Esophagus muscularis mucosa (tissue), 4 donors: ENCODE results near the gene CELSR1. TPM values are rescaled to one million over a fixed set of nuclear protein-coding genes. Genes with fewer than 3 reads are reported as not detected.

Experiments used
- DNase-seq: peaks from one replicate; pipeline ENCODE4 v3.0.0-alpha.2; 2017; ENCODE audit errors: extremely low spot score
- H3K27ac ChIP-seq, 4 donors: fragments of 200-600 bp; sonication (generic); replicated peaks in 1 of 4; 1 replicate in 3 of 4; 2 replicates in 1 of 4; pipeline ENCODE4 v1.5.1; 2016 to 2019; ENCODE audit warnings: mild to moderate bottlenecking in 1 of 4
- H3K27me3 ChIP-seq, 4 donors: fragments of 200-600 bp; sonication (generic); one replicate each; pipeline versions ENCODE4 v1.5.1 to v1.6.0; 2016 to 2019
- H3K36me3 ChIP-seq, 4 donors: fragments of 200-600 bp; sonication (generic); one replicate each; pipeline ENCODE4 v1.5.1; 2016 to 2019
- H3K4me1 ChIP-seq, 4 donors: fragments of 200-600 bp; sonication (generic); one replicate each; pipeline ENCODE4 v1.5.1; 2016 to 2019
- H3K4me3 ChIP-seq, 4 donors: fragments of 200-600 bp; sonication (generic); 1 replicate in 2 of 4; 2 replicates in 2 of 4; pipeline ENCODE4 v1.5.1; 2016 to 2019; ENCODE audit warnings: mild to moderate bottlenecking in 4 of 4, moderate library complexity in 1 of 4
- H3K9me3 ChIP-seq, 4 donors: fragments of 200-600 bp; sonication (generic); 1 replicate in 3 of 4; 2 replicates in 1 of 4; pipeline ENCODE4 v1.5.1; 2016 to 2019
- EP300 ChIP-seq: sonication (generic); formaldehyde crosslinking; IDR thresholded peaks from one replicate; pipeline ENCODE4 v1.6.1; 2017; ENCODE audit warnings: antibody characterized with exemption
- POLR2A ChIP-seq: fragments of 450-650 bp; IDR thresholded peaks from one replicate; pipeline ENCODE4 v1.6.1; 2017; ENCODE audit warnings: antibody characterized with exemption, moderate library complexity, mild to moderate bottlenecking, low read depth
- POLR2AphosphoS5 ChIP-seq, 2 donors: sonication (generic); formaldehyde crosslinking; IDR thresholded peaks; one replicate each; pipeline ENCODE4 v1.6.1; 2017; ENCODE audit warnings: antibody characterized with exemption in 2 of 2
- WGBS: methylation state at CpG from one replicate; pipeline ENCODE4 v1.1.5; 2018; 5-methylcytosine and 5-hydroxymethylcytosine counted together
- intact Hi-C: fragments of 100-400 bp; cut with DNase I; formaldehyde crosslinking; loops from one replicate; pipeline ENCODE4 v1.15.1; 2023
- total RNA-seq, 4 donors: library from RNA; depleted of rRNA; stranded (reverse); fragments of >200 nt; gene quantifications; one replicate each; pipeline versions ENCODE4 v1.1.0 to v1.2.1, GENCODE V29; 2016
- TF ChIP-seq, protein P1 (sequence below), 3 experiments: fragments of 200-600 bp in 2 of 3; fragments of 450-650 bp in 1 of 3; sonication (generic) in 2 of 3; IDR thresholded peaks; one replicate each; pipeline ENCODE4 v1.5.1; 2017 to 2019; ENCODE audit warnings: antibody characterized with exemption in 3 of 3, mild to moderate bottlenecking in 2 of 3, moderate library complexity in 1 of 3

Gene CELSR1
- total RNA-seq, 4 donors from 2014 or later = 2.5 to 2.7 (median 2.6) TPM

GRCh38 chr22:46419754-46420571 lies 117.5 kb downstream of the CELSR1 start:
- peaks cover 0 to 19% (median 0%) of the 10 kb centered on the region in 4 donors for H3K27me3 ChIP-seq
- 96% methylated on average over 27 of the region's 27 CpGs for WGBS
- H3K27ac ChIP-seq = no peak overlapping the region
- H3K36me3 ChIP-seq = no peaks in the 10 kb centered on the region
- intact Hi-C loops = no loop called here
- peaks cover 0 to 11% (median 0%) of the 10 kb centered on the region in 4 donors for H3K4me1 ChIP-seq
- no peak overlapping the region for H3K4me3 ChIP-seq
- DNase-seq = no peak
- TF ChIP-seq, protein P1, sequence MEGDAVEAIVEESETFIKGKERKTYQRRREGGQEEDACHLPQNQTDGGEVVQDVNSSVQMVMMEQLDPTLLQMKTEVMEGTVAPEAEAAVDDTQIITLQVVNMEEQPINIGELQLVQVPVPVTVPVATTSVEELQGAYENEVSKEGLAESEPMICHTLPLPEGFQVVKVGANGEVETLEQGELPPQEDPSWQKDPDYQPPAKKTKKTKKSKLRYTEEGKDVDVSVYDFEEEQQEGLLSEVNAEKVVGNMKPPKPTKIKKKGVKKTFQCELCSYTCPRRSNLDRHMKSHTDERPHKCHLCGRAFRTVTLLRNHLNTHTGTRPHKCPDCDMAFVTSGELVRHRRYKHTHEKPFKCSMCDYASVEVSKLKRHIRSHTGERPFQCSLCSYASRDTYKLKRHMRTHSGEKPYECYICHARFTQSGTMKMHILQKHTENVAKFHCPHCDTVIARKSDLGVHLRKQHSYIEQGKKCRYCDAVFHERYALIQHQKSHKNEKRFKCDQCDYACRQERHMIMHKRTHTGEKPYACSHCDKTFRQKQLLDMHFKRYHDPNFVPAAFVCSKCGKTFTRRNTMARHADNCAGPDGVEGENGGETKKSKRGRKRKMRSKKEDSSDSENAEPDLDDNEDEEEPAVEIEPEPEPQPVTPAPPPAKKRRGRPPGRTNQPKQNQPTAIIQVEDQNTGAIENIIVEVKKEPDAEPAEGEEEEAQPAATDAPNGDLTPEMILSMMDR (IDR thresholded peaks at IDR 0.05) = no peak
- no peak for TF ChIP-seq POLR2AphosphoS5 (IDR thresholded peaks at IDR 0.05)
- H3K9me3 ChIP-seq = no peaks in the 10 kb centered on the region

DNA sequence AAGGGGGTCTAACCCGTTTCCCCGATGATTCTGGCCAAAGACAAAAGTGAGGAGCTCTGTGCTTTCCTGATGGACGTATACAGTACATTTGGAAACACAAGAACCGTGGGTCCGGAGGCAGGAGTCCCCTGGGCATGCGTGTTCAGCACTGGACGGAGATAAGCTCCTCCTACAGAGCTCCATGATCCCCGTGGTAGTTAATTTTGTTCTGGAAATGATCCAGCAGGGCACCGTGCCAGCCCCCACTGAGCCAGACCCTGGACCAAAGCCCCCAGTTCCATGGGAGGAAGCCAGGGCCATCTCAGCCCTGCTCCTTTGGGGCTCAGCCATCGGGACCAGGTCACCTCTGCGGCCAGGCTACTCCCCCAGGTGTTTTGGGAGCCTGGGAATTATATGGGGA lies 118.6 kb downstream of the CELSR1 start:
- 67% methylated on average over 11 of the region's 11 CpGs for WGBS
- TF ChIP-seq, protein P1 (IDR thresholded peaks at IDR 0.05) = no peak
- TF ChIP-seq EP300 = no peak
- TF ChIP-seq POLR2A = no peak
- TF ChIP-seq POLR2AphosphoS5 (IDR thresholded peaks at IDR 0.05) = no peak
- Histone ChIP-seq H3K27ac (no peak overlapping the region), H3K9me3 (no peaks in the 10 kb centered on the region), H3K4me3 (no peak overlapping the region), H3K4me1 (peaks cover 0 to 11% (median 0%) of the 10 kb centered on the region in 4 donors), H3K36me3 (no peaks in the 10 kb centered on the region), H3K27me3 (peaks cover 0 to 28% (median 0%) of the 10 kb centered on the region in 4 donors)
- no peak for DNase-seq
- intact Hi-C loops = no loop called here

DNA sequence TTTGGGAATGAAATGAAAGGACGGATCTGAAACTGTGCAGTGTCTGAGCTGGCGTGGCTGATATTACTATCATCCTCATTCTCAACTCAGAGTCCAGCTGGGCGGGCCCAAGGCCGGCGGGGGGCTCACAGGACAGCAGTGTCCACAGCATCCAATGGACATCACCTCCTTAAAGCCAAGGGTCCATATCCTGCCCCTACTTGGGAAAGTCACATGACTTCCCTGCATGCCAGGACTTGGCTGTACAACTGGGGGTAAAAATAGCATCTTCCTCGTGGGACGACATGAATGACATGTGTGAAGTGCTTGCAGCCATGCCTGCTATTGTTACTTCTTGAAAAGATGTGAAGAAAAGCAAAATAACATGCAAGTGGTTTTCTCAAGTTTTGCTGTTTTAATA lies 119.7 kb downstream of the CELSR1 start:
- no peak overlapping the region for H3K4me3 ChIP-seq
- DNase-seq = no peak
- intact Hi-C loops = no loop called here
- 37% methylated on average over 3 of the region's 7 CpGs for WGBS
- no peak overlapping the region for H3K27ac ChIP-seq
- H3K9me3 ChIP-seq = no peaks in the 10 kb centered on the region
- peaks cover 0 to 11% (median 0%) of the 10 kb centered on the region in 4 donors for H3K4me1 ChIP-seq
- no peaks in the 10 kb centered on the region for H3K36me3 ChIP-seq
- TF ChIP-seq POLR2A (no peak), EP300 (no peak), POLR2AphosphoS5 (IDR thresholded peaks at IDR 0.05) (no peak)
- TF ChIP-seq, protein P1 (IDR thresholded peaks at IDR 0.05) = no peak
- peaks cover 0 to 29% (median 0%) of the 10 kb centered on the region in 4 donors for H3K27me3 ChIP-seq

DNA sequence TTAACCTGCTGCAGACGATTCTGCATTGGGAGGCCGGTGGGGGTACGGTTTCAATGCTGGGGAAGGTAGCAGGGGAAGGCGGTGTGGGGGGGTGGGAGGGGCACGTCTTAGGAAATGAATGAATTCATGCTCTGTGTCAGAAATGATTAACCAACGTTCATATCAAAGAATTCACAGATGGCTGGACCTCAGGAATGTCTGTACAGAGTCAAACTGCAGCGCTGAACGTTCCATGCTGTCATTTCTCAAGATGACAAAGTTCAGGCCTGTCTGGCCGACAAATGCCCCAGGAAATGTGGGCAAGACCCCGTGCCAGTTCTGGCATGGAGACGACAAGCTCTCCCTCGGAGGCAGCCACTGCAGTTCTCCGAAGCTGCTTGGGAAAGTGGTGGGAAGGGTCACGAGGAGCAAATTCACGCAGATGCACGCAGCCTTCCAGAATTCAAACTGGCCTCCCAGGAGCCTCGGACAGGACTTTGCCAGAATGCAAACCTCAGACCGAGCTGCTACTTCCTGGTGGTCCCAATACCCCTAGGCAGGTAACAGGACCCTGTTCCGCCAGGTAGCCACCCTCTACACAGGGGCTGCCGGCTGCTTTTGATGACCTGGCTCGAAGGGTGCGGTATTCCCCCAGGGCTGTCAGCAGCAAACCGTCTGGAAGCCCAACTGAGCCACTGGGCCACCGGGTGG lies 120.4 kb downstream of the CELSR1 start:
- Histone ChIP-seq H3K27me3 (peaks cover 0 to 30% (median 0%) of the 10 kb centered on the region in 4 donors), H3K4me3 (no peak overlapping the region), H3K27ac (no peak overlapping the region), H3K36me3 (no peaks in the 10 kb centered on the region), H3K4me1 (peaks cover 0 to 11% (median 0%) of the 10 kb centered on the region in 4 donors), H3K9me3 (no peaks in the 10 kb centered on the region)
- no peak for DNase-seq
- TF ChIP-seq, protein P1 (IDR thresholded peaks at IDR 0.05) = no peak
- TF ChIP-seq EP300 (no peak), POLR2AphosphoS5 (IDR thresholded peaks at IDR 0.05) (no peak)
- 74% methylated on average over 14 of the region's 24 CpGs for WGBS
- intact Hi-C loops = no loop called here
